Urinary bladder (tissue), 2 donors: ENCODE results near the gene HINFP. TPM values are rescaled to one million over a fixed set of nuclear protein-coding genes. Genes with fewer than 3 reads are reported as not detected.

Experiments used
- polyA plus RNA-seq: library from polyadenylated mRNA; stranded (reverse); fragments of 200-250 nt; gene quantifications from one replicate; pipeline ENCODE4 v1.2.3, GENCODE V29; 2013
- total RNA-seq: library from RNA; depleted of rRNA; stranded (reverse); fragments of >200 nt; gene quantifications from one replicate; pipeline ENCODE4 v1.2.3, GENCODE V29; 2014
- donor health status: healthy.

Gene HINFP
- total and polyA plus RNA-seq, 2 donors: 16.5 to 17.6 TPM

Other genes starting within 250 kb of the HINFP start
- not detected for gene CXCR5, start 237.7 kb upstream of the HINFP start, total RNA-seq
- gene CXCR5, start 237.7 kb upstream of the HINFP start, polyA plus RNA-seq: 0.38 TPM
- 15.1 TPM for gene BCL9L, start 195.7 kb upstream of the HINFP start, total RNA-seq
- 48.1 TPM for gene BCL9L, start 195.7 kb upstream of the HINFP start, polyA plus RNA-seq
- gene UPK2, start 165.3 kb upstream of the HINFP start, total RNA-seq: 38.2 TPM
- gene UPK2, start 165.3 kb upstream of the HINFP start, polyA plus RNA-seq: 33.8 TPM
- gene FOXR1, start 149.8 kb upstream of the HINFP start, total RNA-seq: not detected
- not detected for gene FOXR1, start 149.8 kb upstream of the HINFP start, polyA plus RNA-seq
- 34.3 TPM for gene CENATAC, start 123.4 kb upstream of the HINFP start, total RNA-seq
- 12.8 TPM for gene CENATAC, start 123.4 kb upstream of the HINFP start, polyA plus RNA-seq
- 904 TPM for gene RPS25, start 103.2 kb upstream of the HINFP start, total RNA-seq
- gene RPS25, start 103.2 kb upstream of the HINFP start, polyA plus RNA-seq: 1,476 TPM
- gene TRAPPC4, start 102.8 kb upstream of the HINFP start, total RNA-seq: 40.6 TPM
- gene TRAPPC4, start 102.8 kb upstream of the HINFP start, polyA plus RNA-seq: 59.3 TPM
- 5.2 TPM for gene SLC37A4, start 90.7 kb upstream of the HINFP start, total RNA-seq
- 9.8 TPM for gene SLC37A4, start 90.7 kb upstream of the HINFP start, polyA plus RNA-seq
- 32.4 TPM for gene HYOU1, start 64.4 kb upstream of the HINFP start, total RNA-seq
- 43.8 TPM for gene HYOU1, start 64.4 kb upstream of the HINFP start, polyA plus RNA-seq
- 20.2 TPM for gene VPS11, start 53.8 kb upstream of the HINFP start, total RNA-seq
- gene VPS11, start 53.8 kb upstream of the HINFP start, polyA plus RNA-seq: 41.9 TPM
- gene HMBS, start 36.7 kb upstream of the HINFP start, total RNA-seq: 6.5 TPM
- gene HMBS, start 36.7 kb upstream of the HINFP start, polyA plus RNA-seq: 19.0 TPM
- gene DPAGT1, start 19.7 kb upstream of the HINFP start, total RNA-seq: 12.1 TPM
- 29.1 TPM for gene DPAGT1, start 19.7 kb upstream of the HINFP start, polyA plus RNA-seq
- gene C2CD2L, start 14.2 kb upstream of the HINFP start, total RNA-seq: 3.4 TPM
- 9.8 TPM for gene C2CD2L, start 14.2 kb upstream of the HINFP start, polyA plus RNA-seq
- gene ABCG4, start 27.5 kb downstream of the HINFP start, total RNA-seq: 0.95 TPM
- gene ABCG4, start 27.5 kb downstream of the HINFP start, polyA plus RNA-seq: 0.18 TPM
- gene NLRX1, start 47.1 kb downstream of the HINFP start, total RNA-seq: 11.7 TPM
- 24.3 TPM for gene NLRX1, start 47.1 kb downstream of the HINFP start, polyA plus RNA-seq
- 0.74 TPM for gene NHERF4, start 63.9 kb downstream of the HINFP start, total RNA-seq
- gene NHERF4, start 63.9 kb downstream of the HINFP start, polyA plus RNA-seq: 0.28 TPM
- 15.5 TPM for gene CBL, start 84.8 kb downstream of the HINFP start, total RNA-seq
- 8.0 TPM for gene CBL, start 84.8 kb downstream of the HINFP start, polyA plus RNA-seq
- gene MCAM, start 195.6 kb downstream of the HINFP start, total RNA-seq: 154 TPM
- 451 TPM for gene MCAM, start 195.6 kb downstream of the HINFP start, polyA plus RNA-seq
- gene RNF26, start 212.9 kb downstream of the HINFP start, total RNA-seq: 4.7 TPM
- gene RNF26, start 212.9 kb downstream of the HINFP start, polyA plus RNA-seq: 33.3 TPM
- 17.4 TPM for gene C1QTNF5, start 219.3 kb downstream of the HINFP start, total RNA-seq
- 46.7 TPM for gene C1QTNF5, start 219.3 kb downstream of the HINFP start, polyA plus RNA-seq
- not detected for gene MFRP, start 225.1 kb downstream of the HINFP start, total RNA-seq
- gene MFRP, start 225.1 kb downstream of the HINFP start, polyA plus RNA-seq: 0.03 TPM